Hepatocyte (in vitro differentiated cells): ENCODE results near the gene VCP. TPM values are rescaled to one million over a fixed set of nuclear protein-coding genes. Genes with fewer than 3 reads are reported as not detected.
A peak's percentile ranks its signal among the peaks of the same experiment; 100 is the strongest.

Experiments
- DNase-seq: peaks from one replicate; pipeline ENCODE4 v3.0.0-alpha.2; 2016; ENCODE audit warnings: low spot score
- H2AFZ ChIP-seq: fragments of 200-600 bp; sonication (generic); 2 replicates; pipeline ENCODE4 v1.6.0; 2016; ENCODE audit warnings: antibody characterized with exemption, mild to moderate bottlenecking
- H3K27ac ChIP-seq: fragments of 200-600 bp; sonication (generic); 2 replicates; pipeline ENCODE4 v1.5.1; 2016; ENCODE audit warnings: mild to moderate bottlenecking
- H3K27me3 ChIP-seq: fragments of 200-600 bp; sonication (generic); 2 replicates; pipeline ENCODE4 v1.6.1; 2016
- H3K36me3 ChIP-seq: fragments of 200-600 bp; sonication (generic); replicated peaks from 2 replicates; pipeline ENCODE4 v1.5.1; 2016; ENCODE audit warnings: low read depth; ENCODE audit not compliant: insufficient read depth
- H3K4me1 ChIP-seq: fragments of 200-600 bp; sonication (generic); 2 replicates; pipeline ENCODE4 v1.5.1; 2016; ENCODE audit warnings: mild to moderate bottlenecking, moderate library complexity; ENCODE audit not compliant: insufficient read depth
- H3K4me2 ChIP-seq: fragments of 200-600 bp; sonication (generic); 2 replicates; pipeline ENCODE4 v1.6.0; 2016
- H3K4me3 ChIP-seq: fragments of 200-600 bp; sonication (generic); 2 replicates; pipeline ENCODE4 v1.5.1; 2016; ENCODE audit warnings: mild to moderate bottlenecking
- H3K79me2 ChIP-seq: fragments of 200-600 bp; sonication (generic); 2 replicates; pipeline ENCODE4 v1.6.0; 2017; ENCODE audit warnings: mild to moderate bottlenecking
- H3K9me2 ChIP-seq: fragments of 200-600 bp; sonication (generic); replicated peaks from 2 replicates; pipeline ENCODE4 v1.6.0; 2017; ENCODE audit warnings: mild to moderate bottlenecking; ENCODE audit not compliant: insufficient read depth
- H3K9me3 ChIP-seq: fragments of 200-600 bp; sonication (generic); 2 replicates; pipeline ENCODE4 v1.5.1; 2016; ENCODE audit warnings: low read depth, mild to moderate bottlenecking
- H4K20me1 ChIP-seq: fragments of 200-600 bp; sonication (generic); 2 replicates; pipeline ENCODE4 v1.6.0; 2016; ENCODE audit warnings: mild to moderate bottlenecking; ENCODE audit not compliant: insufficient read depth, poor library complexity, severe bottlenecking
- CTCF ChIP-seq: fragments of 200-600 bp; sonication (generic); IDR thresholded peaks from 2 replicates; pipeline ENCODE4 v1.5.1; 2016; ENCODE audit warnings: antibody characterized with exemption, mild to moderate bottlenecking; ENCODE audit not compliant: poor library complexity
- EZH2 ChIP-seq: fragments of 200-600 bp; sonication (generic); IDR thresholded peaks from 2 replicates; pipeline ENCODE4 v1.6.1; 2016; ENCODE audit warnings: antibody characterized with exemption, mild to moderate bottlenecking, borderline replicate concordance
- EZH2phosphoT487 ChIP-seq: fragments of 200-600 bp; sonication (generic); IDR thresholded peaks from one replicate; pipeline ENCODE4 v1.6.1; 2018; ENCODE audit warnings: antibody characterized with exemption, mild to moderate bottlenecking, low read depth, moderate library complexity; ENCODE audit not compliant: unreplicated experiment, severe bottlenecking
- WGBS: methylation state at CpG from one replicate; pipeline ENCODE4 v1.1.6; 2016; ENCODE audit warnings: low lambda C conversion rate; ENCODE audit errors: missing lambda C conversion rate; 5-methylcytosine and 5-hydroxymethylcytosine counted together
- polyA plus RNA-seq: library from polyadenylated mRNA; unstranded; fragments of >200 nt; fragmentation: Nextera tagmentation; extraction: Ambion mirVana; gene quantifications from 2 replicates; pipeline ENCODE4 v1.2.1, GENCODE V29; 2016
- total RNA-seq: library from RNA; depleted of rRNA; stranded (reverse); fragments of >200 nt; gene quantifications from 2 replicates; pipeline ENCODE4 v1.2.3, GENCODE V29; 2014

The VCP gene
- total and polyA plus RNA-seq, 2 experiments from 2014 or later: 250 to 284 TPM

- Histone ChIP-seq H3K9me2 (no peaks in the 10 kb centered on the region), H3K4me2 (no peak overlapping the region), H2AFZ (no peak overlapping the region), H3K4me3 (no peak overlapping the region), H3K79me2 (peaks cover 46% of the 10 kb centered on the region), H3K4me1 (peaks cover 24% of the 10 kb centered on the region), H4K20me1 (peaks cover 27% of the 10 kb centered on the region), H3K36me3 (no peaks in the 10 kb centered on the region), H3K27me3 (no peaks in the 10 kb centered on the region), H3K9me3 (no peaks in the 10 kb centered on the region), H3K27ac (no peak overlapping the region)
- TF ChIP-seq EZH2: no peak
- TF ChIP-seq EZH2phosphoT487: no peak
- no peak for TF ChIP-seq CTCF
- no peak for DNase-seq
- over 99% methylated on average over 6 of the region's 6 CpGs for WGBS
Measured at GRCh38 chr9:35074141-35074540, 1.7 kb upstream of the VCP start.

- Histone ChIP-seq H2AFZ (peak overlapping the region; percentile 27), H3K79me2 (peaks cover 48% of the 10 kb centered on the region), H3K4me2 (peak overlapping the region; percentile 58), H3K9me3 (no peaks in the 10 kb centered on the region), H3K9me2 (no peaks in the 10 kb centered on the region), H3K4me1 (peaks cover 25% of the 10 kb centered on the region), H3K4me3 (no peak overlapping the region), H3K27me3 (no peaks in the 10 kb centered on the region), H4K20me1 (peaks cover 35% of the 10 kb centered on the region), H3K27ac (peak overlapping the region; percentile 86), H3K36me3 (no peaks in the 10 kb centered on the region)
- TF ChIP-seq EZH2: no peak
- TF ChIP-seq EZH2phosphoT487: no peak
- TF ChIP-seq CTCF: no peak
- 96% methylated on average over 2 of the region's 2 CpGs for WGBS
- no peak for DNase-seq
Measured at GRCh38 chr9:35073279-35073612, 821 bp upstream of the VCP start.

- Histone ChIP-seq H3K79me2 (peaks cover 48% of the 10 kb centered on the region), H3K27me3 (no peaks in the 10 kb centered on the region), H3K9me3 (no peaks in the 10 kb centered on the region), H3K4me1 (peaks cover 25% of the 10 kb centered on the region), H3K4me2 (peak overlapping the region; percentile 94), H3K27ac (peak overlapping the region; percentile 98), H4K20me1 (peaks cover 49% of the 10 kb centered on the region), H3K4me3 (peak overlapping the region; percentile 40), H2AFZ (peak overlapping the region; percentile 31), H3K36me3 (no peaks in the 10 kb centered on the region), H3K9me2 (no peaks in the 10 kb centered on the region)
- 1% methylated on average over 69 of the region's 79 CpGs for WGBS
- peak; percentile 93 for DNase-seq
- TF ChIP-seq CTCF (peak; percentile 31), EZH2 (no peak), EZH2phosphoT487 (no peak)
Measured at GRCh38 chr9:35071814-35072460, 488 bp downstream of the VCP start.
